Stimulated activated CD4-positive, alpha-beta T cell treated with anti-CD3 and anti-CD28 coated beads, Interleukin-4, amount 100 ng/mL, for 4 hours (primary cell): ENCODE measurements around the gene C1QTNF3.
"Not testable (repeated sequence)": the region's sequence is repeated elsewhere in the genome, so short reads cannot be mapped to it uniquely, and the experiment has no call there.

Experiments used
- DNase-seq, 2 experiments: peaks; one replicate each; pipeline ENCODE4 v3.0.0-alpha.2; 2020

C1QTNF3 gene

GRCh38 chr5:34047774-34048572 lies 5.0 kb upstream of the C1QTNF3 start:
- DNase-seq: no peak

GRCh38 chr5:34047143-34047542 lies 4.1 kb upstream of the C1QTNF3 start:
- no peak for DNase-seq

- DNase-seq: no peak
Measured at GRCh38 chr5:34045996-34046395, 3.0 kb upstream of the C1QTNF3 start.

- peak in 1 of 2 experiments; percentile 1 for DNase-seq
Measured at GRCh38 chr5:34045023-34045422, 2.0 kb upstream of the C1QTNF3 start.

- no peak for DNase-seq
Measured at GRCh38 chr5:34042321-34042720, 692 bp downstream of the C1QTNF3 start.

GRCh38 chr5:34041247-34041972 lies 1.6 kb downstream of the C1QTNF3 start:
- no peak for DNase-seq

- no peak for DNase-seq
Measured at GRCh38 chr5:34040472-34040871, 2.5 kb downstream of the C1QTNF3 start.

GRCh38 chr5:34039398-34040157 lies 3.4 kb downstream of the C1QTNF3 start:
- DNase-seq: no peak

- no peak for DNase-seq
Measured at GRCh38 chr5:34038838-34039237, 4.2 kb downstream of the C1QTNF3 start.

GRCh38 chr5:34038390-34038789 lies 4.6 kb downstream of the C1QTNF3 start:
- DNase-seq: no peak

- no peak for DNase-seq
Measured at GRCh38 chr5:34037726-34038125, 5.3 kb downstream of the C1QTNF3 start.

- no peak for DNase-seq
Measured at GRCh38 chr5:34035756-34036155, 7.3 kb downstream of the C1QTNF3 start.

- no peak for DNase-seq
Measured at GRCh38 chr5:34034534-34035327, 8.3 kb downstream of the C1QTNF3 start.

GRCh38 chr5:34031966-34032365 lies 11.0 kb downstream of the C1QTNF3 start:
- DNase-seq: no peak

GRCh38 chr5:34031117-34031516 lies 11.9 kb downstream of the C1QTNF3 start:
- DNase-seq: no peak

- not testable (repeated sequence) for DNase-seq
Measured at GRCh38 chr5:34030585-34030984, 12.4 kb downstream of the C1QTNF3 start.

- no peak for DNase-seq
Measured at GRCh38 chr5:34030048-34030447, 13.0 kb downstream of the C1QTNF3 start.

- DNase-seq: no peak
Measured at GRCh38 chr5:34028349-34028748, 14.7 kb downstream of the C1QTNF3 start.

- no peak for DNase-seq
Measured at GRCh38 chr5:34026089-34026761, 16.8 kb downstream of the C1QTNF3 start.

GRCh38 chr5:34022121-34022705 lies 20.8 kb downstream of the C1QTNF3 start:
- DNase-seq: no peak

GRCh38 chr5:34021334-34021733 lies 21.7 kb downstream of the C1QTNF3 start:
- DNase-seq: no peak

GRCh38 chr5:34020726-34021125 lies 22.3 kb downstream of the C1QTNF3 start:
- DNase-seq: no peak
